HUDEP-2 (cell line): ENCODE data around the gene THAP12.

Experiments used
- DNase-seq, 76 experiments: peaks; one replicate each; lab custom pipeline; 2025; ENCODE audit not compliant: unreplicated experiment in 76 of 76; lab: John Stamatoyannopoulos, UW

The THAP12 gene

GRCh38 chr11:76380159-76380976 lies 564 bp downstream of the THAP12 start:
- peak in 29 of 76 experiments; percentile 3 to 39 (median 19) for DNase-seq

- DNase-seq: no peak
These were observed 1.1 kb downstream of the THAP12 start for GRCh38 chr11:76379807-76380158.

- DNase-seq: no peak
These were observed 4.0 kb downstream of the THAP12 start for GRCh38 chr11:76376746-76377558.

DNA sequence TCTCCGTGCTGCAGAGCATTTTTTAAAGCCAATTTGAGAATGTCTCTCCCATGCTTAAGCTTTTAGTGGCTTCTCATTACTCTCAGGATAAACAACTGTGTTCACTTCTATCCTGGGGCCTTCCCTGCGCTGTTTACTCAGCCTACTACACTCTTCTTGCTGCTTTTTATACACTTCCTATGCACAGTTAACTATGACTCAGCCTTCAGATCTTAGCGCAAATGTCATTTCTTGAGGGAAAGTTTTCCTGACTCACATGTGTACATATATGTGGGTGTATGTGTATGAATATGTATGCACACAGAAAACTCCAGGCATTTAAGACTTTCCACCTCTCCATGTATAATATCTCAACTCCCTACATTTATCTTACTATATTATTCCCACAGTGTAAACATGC lies 9.8 kb downstream of the THAP12 start:
- no peak for DNase-seq

- no peak for DNase-seq
These were observed 11.5 kb downstream of the THAP12 start for GRCh38 chr11:76369406-76369805.

GRCh38 chr11:76368490-76368889 lies 12.4 kb downstream of the THAP12 start:
- DNase-seq: no peak

DNA sequence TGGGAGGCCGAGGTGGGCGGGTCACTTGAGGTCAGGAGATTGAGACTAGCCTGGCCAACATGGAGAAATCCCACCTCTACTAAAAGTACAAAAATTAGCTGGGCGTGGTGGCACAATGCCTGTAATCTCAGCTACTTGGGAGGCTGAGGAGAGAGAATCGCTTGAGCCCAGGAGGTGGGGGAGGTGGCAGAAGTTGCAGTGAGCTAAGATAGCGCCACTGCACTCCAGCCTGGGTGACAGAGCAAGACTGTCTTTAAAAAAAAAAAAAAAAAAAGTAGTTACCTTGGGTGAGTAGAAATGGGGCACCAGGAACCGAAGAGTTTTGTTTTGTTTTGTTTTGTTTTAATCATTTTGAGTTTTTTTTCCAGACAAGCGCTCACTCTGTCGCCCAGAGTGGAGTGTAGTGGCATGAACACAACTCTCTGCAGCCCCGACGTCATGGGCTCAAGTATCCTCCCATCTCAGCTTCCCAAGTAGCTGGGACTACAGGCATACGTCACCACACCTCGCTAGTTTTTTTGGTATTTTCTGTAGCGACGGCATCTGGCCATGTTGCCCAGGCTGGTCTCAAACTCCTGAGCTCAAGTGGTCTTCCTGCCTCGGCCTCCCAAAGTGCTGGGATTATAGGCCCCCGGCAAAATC lies 15.8 kb downstream of the THAP12 start:
- DNase-seq: peak in 58 of 76 experiments; percentile 3 to 66 (median 40)

GRCh38 chr11:76362716-76363115 lies 18.2 kb downstream of the THAP12 start:
- no peak for DNase-seq

DNA sequence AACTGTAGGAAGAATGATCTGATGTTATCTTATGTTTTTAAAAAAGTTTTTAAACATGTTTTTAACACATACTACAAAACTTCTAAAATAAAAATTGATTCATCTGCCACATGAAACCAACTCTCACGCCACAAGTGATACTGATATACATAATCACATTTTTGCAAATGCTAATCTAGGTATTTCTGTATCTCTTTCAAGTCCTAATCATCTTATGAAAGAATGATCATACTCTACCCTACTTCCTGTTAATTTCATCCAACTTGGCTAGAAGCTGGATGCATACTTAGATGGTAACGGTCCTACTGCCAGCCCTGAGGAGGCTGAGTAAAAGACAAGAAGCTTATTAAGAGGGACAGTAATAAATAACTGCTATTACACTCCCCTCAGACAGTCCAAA lies 19.2 kb downstream of the THAP12 start:
- DNase-seq: no peak

DNA sequence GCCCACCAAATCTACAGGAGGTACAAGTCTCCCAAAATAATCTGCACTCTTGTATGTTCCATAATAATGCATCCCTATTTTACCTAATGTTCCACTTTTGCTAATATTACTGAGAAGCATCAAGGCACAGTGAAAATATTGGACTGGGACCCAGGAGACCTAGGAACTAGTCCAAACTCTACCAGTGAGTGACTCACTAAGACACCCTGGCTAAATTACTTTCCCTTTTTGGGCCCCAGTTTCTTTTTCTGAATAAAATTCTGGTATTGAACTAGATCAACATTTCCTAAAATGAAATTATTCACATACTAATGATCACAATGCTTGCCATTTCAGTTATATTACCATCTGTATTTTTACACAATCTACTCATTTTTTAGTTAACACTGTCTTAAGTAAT lies 19.6 kb downstream of the THAP12 start:
- DNase-seq: no peak

GRCh38 chr11:76355172-76355571 lies 25.8 kb downstream of the THAP12 start:
- no peak for DNase-seq

GRCh38 chr11:76348348-76348747 lies 32.6 kb downstream of the THAP12 start:
- DNase-seq: no peak

DNA sequence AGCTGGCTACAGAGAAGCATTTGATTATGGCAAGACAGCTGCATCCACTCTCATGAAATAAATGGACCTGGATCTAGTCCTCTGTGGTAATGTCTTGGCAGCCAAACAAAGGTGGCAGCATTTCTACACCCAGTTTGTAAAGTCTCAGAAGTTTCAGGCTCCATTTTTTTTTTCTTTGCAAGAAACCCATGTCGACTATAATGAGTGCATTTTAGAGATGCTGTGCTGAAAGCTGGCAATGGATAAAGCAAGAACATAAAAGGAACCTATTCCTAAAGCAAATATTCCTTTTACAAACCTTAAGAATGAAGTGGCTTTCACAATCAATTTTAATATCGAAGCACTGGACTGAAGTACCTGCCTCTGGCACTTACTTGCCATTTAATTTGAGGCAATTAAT lies 33.5 kb downstream of the THAP12 start:
- no peak for DNase-seq

- no peak for DNase-seq
These were observed 41.7 kb downstream of the THAP12 start for GRCh38 chr11:76339221-76339620.

- no peak for DNase-seq
These were observed 43.0 kb downstream of the THAP12 start for GRCh38 chr11:76337923-76338322.

GRCh38 chr11:76337469-76337868 lies 43.5 kb downstream of the THAP12 start:
- DNase-seq: no peak

GRCh38 chr11:76336597-76336996 lies 44.3 kb downstream of the THAP12 start:
- DNase-seq: no peak

DNA sequence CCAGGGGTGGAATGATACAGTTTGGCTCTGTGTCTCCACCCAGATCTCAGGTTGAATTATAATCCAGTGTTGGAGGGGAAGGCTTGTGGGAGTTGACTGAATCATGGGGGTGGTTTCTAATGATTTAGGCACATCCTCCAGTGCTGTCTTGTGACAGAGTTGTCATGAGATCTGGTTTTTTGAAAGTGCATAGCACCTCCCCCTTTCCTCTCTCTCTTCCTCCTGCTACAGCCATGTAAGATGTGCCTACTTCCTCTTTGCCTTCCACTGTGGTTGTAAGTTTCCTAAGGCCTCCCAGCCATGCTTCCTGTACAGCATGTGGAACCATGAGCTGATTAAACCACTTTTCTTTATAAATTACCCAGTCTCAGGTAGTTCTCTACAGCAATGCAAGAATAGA lies 45.1 kb downstream of the THAP12 start:
- DNase-seq: no peak

DNA sequence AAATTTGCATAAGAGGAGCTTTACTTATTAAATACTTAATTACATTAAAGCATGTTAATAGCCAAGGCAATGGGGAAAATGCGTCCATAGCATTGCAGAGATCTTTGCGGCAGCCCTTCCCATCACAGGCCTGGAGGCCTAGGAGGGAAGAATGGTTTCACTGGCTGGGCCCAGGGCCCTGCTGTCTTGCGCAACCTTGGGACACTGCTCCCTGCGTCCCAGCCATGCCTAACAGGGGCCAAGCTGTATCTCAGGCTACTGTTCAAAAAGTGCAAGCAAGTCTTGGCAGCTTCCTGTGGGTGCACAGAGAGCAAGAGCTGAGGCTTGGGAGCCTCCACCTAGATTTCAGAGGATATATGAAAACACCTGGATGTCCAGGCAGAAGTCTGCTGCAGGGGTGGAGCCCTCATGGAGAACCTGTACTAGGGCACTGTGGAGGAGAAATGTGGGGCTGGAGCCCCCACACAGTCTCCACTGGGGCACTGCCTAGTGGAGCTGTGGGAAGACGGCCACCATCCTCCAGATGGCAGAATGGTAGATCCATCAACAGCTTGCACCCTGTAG lies 46.0 kb downstream of the THAP12 start:
- DNase-seq: no peak

- DNase-seq: no peak
These were observed 50.3 kb downstream of the THAP12 start for GRCh38 chr11:76330651-76331050.

GRCh38 chr11:76329983-76330382 lies 50.9 kb downstream of the THAP12 start:
- no peak for DNase-seq
